HepG2 (cell line): ENCODE measurements around the gene CRTC2. TPM values are rescaled to one million over a fixed set of nuclear protein-coding genes. Genes with fewer than 3 reads are reported as not detected.

Experiments
- ATAC-seq: fragments of 200-7000 bp; cut with Tn5 transposase; 3 replicates; pipeline ENCODE4 v1.9.1; 2020; ENCODE audit warnings: mild to moderate bottlenecking, moderate library complexity
- BruUV-seq: library from RNA; stranded (reverse); fragments of 400-500 nt; replicated peaks from 2 replicates; lab custom pipeline; 2021; lab: Mats Ljungman, UMichigan
- CTCF ChIA-PET: fragments of 300-600 bp; formaldehyde crosslinking; extraction: SDS; loops from one replicate; lab custom pipeline; 2021; ENCODE audit warnings: low total read pairs, inconsistent platforms, low intra/inter-chr PET ratio; lab: Yijun Ruan, JAX
- POLR2A ChIA-PET: fragments of 350-600 bp; sonication (Branson Sonifier 250); formaldehyde crosslinking; loops from one replicate; lab custom pipeline; 2020; ENCODE audit warnings: antibody characterized with exemption, inconsistent platforms; lab: Yijun Ruan, JAX
- DNase-seq: peaks from one replicate; pipeline ENCODE4 v3.0.0-alpha.2; 2015; ENCODE audit warnings: low spot score
- FAIRE-seq: peaks from 3 replicates; lab custom pipeline; 2011; peaks lifted over from hg19 to GRCh38; lab: Jason Lieb, UNC
- H2AFZ ChIP-seq: one replicate; pipeline ENCODE4 v1.6.1; 2011; ENCODE audit warnings: low read length, inconsistent platforms
- H3K27ac ChIP-seq: fragments of 300-600 bp; 3 replicates; pipeline ENCODE4 v1.8.0; 2011; ENCODE audit warnings: mixed run types, mild to moderate bottlenecking, mixed read lengths, low read length, inconsistent platforms; ENCODE audit not compliant: insufficient read depth; ENCODE audit errors: extremely low read length
- H3K27me3 ChIP-seq, 2 experiments: fragments of 200-600 bp in 1 of 2; 2 replicates in 1 of 2; 3 replicates in 1 of 2; pipeline versions ENCODE4 v1.6.0 to v1.8.0; 2011; ENCODE audit warnings: low read length in 2 of 2, mild to moderate bottlenecking in 2 of 2, moderate library complexity in 2 of 2, inconsistent platforms in 1 of 2; ENCODE audit not compliant: insufficient read depth in 2 of 2, control insufficient read depth in 1 of 2
- H3K36me3 ChIP-seq, 2 experiments: fragments of 200-600 bp in 1 of 2; replicated peaks in 1 of 2; 2 replicates in 1 of 2; 3 replicates in 1 of 2; pipeline versions ENCODE4 v1.5.1 to v1.8.0; 2011; ENCODE audit warnings: low read length in 2 of 2, inconsistent platforms in 1 of 2; ENCODE audit not compliant: insufficient read depth in 2 of 2, control insufficient read depth in 1 of 2
- H3K4me1 ChIP-seq: 2 replicates; pipeline ENCODE4 v1.5.1; 2012; ENCODE audit warnings: low read length, inconsistent platforms; ENCODE audit not compliant: insufficient read depth
- H3K4me2 ChIP-seq: 2 replicates; pipeline ENCODE4 v1.6.0; 2011; ENCODE audit warnings: low read depth, low read length, inconsistent platforms
- H3K4me3 ChIP-seq, 3 experiments: fragments of 200-600 bp in 1 of 3; sonication (generic), shearing (Covaris generic) in 1 of 3; replicated peaks in 1 of 3; 2 replicates each; pipeline ENCODE4 v1.5.1; 2011 to 2016; ENCODE audit warnings: low read length in 3 of 3, inconsistent platforms in 2 of 3, low read depth in 2 of 3, mild to moderate bottlenecking in 2 of 3, control low read depth in 1 of 3, mixed read lengths in 1 of 3; ENCODE audit not compliant: insufficient read depth in 1 of 3
- H3K79me2 ChIP-seq: one replicate; pipeline ENCODE4 v1.6.1; 2011; ENCODE audit warnings: low read length, inconsistent platforms; ENCODE audit not compliant: insufficient read depth
- H3K9ac ChIP-seq: 2 replicates; pipeline ENCODE4 v1.6.0; 2011; ENCODE audit warnings: mild to moderate bottlenecking, low read depth, low read length, inconsistent platforms; ENCODE audit not compliant: insufficient read depth
- H3K9me3 ChIP-seq: 2 replicates; pipeline ENCODE4 v1.5.1; 2012; ENCODE audit warnings: mild to moderate bottlenecking, low read length
- H4K20me1 ChIP-seq: 2 replicates; pipeline ENCODE4 v1.6.0; 2011; ENCODE audit warnings: inconsistent platforms, mild to moderate bottlenecking, low read length, moderate library complexity; ENCODE audit not compliant: insufficient read depth
- AKAP8 ChIP-seq: sonication (generic); formaldehyde crosslinking; IDR thresholded peaks from 2 replicates; pipeline ENCODE4 v1.5.1; 2020; ENCODE audit warnings: mild to moderate bottlenecking, missing genetic modification reagents
- DNMT1 ChIP-seq: sonication (generic); formaldehyde crosslinking; IDR thresholded peaks from 2 replicates; pipeline ENCODE4 v1.5.1; 2020; ENCODE audit warnings: mild to moderate bottlenecking, missing genetic modification reagents
- MTA3 ChIP-seq: sonication (generic); formaldehyde crosslinking; IDR thresholded peaks from 2 replicates; pipeline ENCODE4 v1.4.0; 2020; ENCODE audit warnings: missing genetic modification reagents
- NFYC ChIP-seq: IDR thresholded peaks from 2 replicates; pipeline ENCODE4 v1.6.1; 2016; ENCODE audit warnings: missing genetic modification reagents, missing compliant biosample characterization
- ONECUT2 ChIP-seq: sonication (generic); formaldehyde crosslinking; IDR thresholded peaks from 2 replicates; pipeline ENCODE4 v1.4.0; 2020; ENCODE audit warnings: missing genetic modification reagents
- PRPF4 ChIP-seq: fragments of 200-400 bp; formaldehyde crosslinking; IDR thresholded peaks from 2 replicates; pipeline ENCODE4 v1.6.1; 2016; ENCODE audit warnings: low read length, low read depth; ENCODE audit not compliant: poor library complexity, severe bottlenecking
- RAD21 ChIP-seq: fragments of 450-650 bp; formaldehyde crosslinking; IDR thresholded peaks from 2 replicates; pipeline ENCODE4 v1.5.0; 2020; ENCODE audit warnings: mild to moderate bottlenecking
- RNF2 ChIP-seq: fragments of 450-650 bp; conservative IDR thresholded peaks from 2 replicates; pipeline ENCODE4 v1.6.1; 2016; ENCODE audit warnings: low read depth
- SIX4 ChIP-seq: sonication (generic); formaldehyde crosslinking; IDR thresholded peaks from 2 replicates; pipeline ENCODE4 v1.4.0; 2020; ENCODE audit warnings: missing genetic modification reagents
- SPEN ChIP-seq: sonication (generic); formaldehyde crosslinking; IDR thresholded peaks from 2 replicates; pipeline ENCODE4 v1.5.1; 2020; ENCODE audit warnings: low read depth, mild to moderate bottlenecking, missing genetic modification reagents
- SSRP1 ChIP-seq: IDR thresholded peaks from 2 replicates; pipeline ENCODE4 v1.6.1; 2016; ENCODE audit warnings: control low read depth
- STAG1 ChIP-seq: sonication (generic); formaldehyde crosslinking; IDR thresholded peaks from 2 replicates; pipeline ENCODE4 v1.4.0; 2020; ENCODE audit warnings: missing genetic modification reagents
- ZNF253 ChIP-seq: sonication (generic); formaldehyde crosslinking; IDR thresholded peaks from 2 replicates; pipeline ENCODE4 v1.8.0; 2022; ENCODE audit warnings: mild to moderate bottlenecking, missing genetic modification reagents, borderline replicate concordance
- ZNF687 ChIP-seq: sonication (generic); formaldehyde crosslinking; IDR thresholded peaks from 2 replicates; pipeline ENCODE4 v1.5.1; 2020; ENCODE audit warnings: mild to moderate bottlenecking, missing genetic modification reagents, moderate library complexity
- ZNF790 ChIP-seq: sonication (generic); formaldehyde crosslinking; IDR thresholded peaks from 2 replicates; pipeline ENCODE4 v1.8.0; 2022; ENCODE audit warnings: missing genetic modification reagents, mild to moderate bottlenecking, borderline replicate concordance
- ZNF839 ChIP-seq: sonication (generic); formaldehyde crosslinking; IDR thresholded peaks from 2 replicates; pipeline ENCODE4 v1.4.0; 2020; ENCODE audit warnings: missing genetic modification reagents, mild to moderate bottlenecking, borderline replicate concordance
- ZNF883 ChIP-seq: sonication (generic); formaldehyde crosslinking; IDR thresholded peaks from 2 replicates; pipeline ENCODE4 v1.5.1; 2020; ENCODE audit warnings: mild to moderate bottlenecking, missing genetic modification reagents; ENCODE audit errors: not compliant biosample characterization
- WGBS: methylation state at CpG from one replicate; pipeline ENCODE4 v1.1.6; 2017; ENCODE audit warnings: low lambda C conversion rate; 5-methylcytosine and 5-hydroxymethylcytosine counted together
- in situ Hi-C: cut with HindIII; loops from 2 replicates; pipeline ENCODE4 v1.10.0; 2017; ENCODE audit warnings: low pct_unique_long_range_greater_than_20kb; ENCODE audit not compliant: extremely low pct_ligation_motif_present
- intact Hi-C: fragments of 100-400 bp; cut with micrococcal nuclease; formaldehyde crosslinking; loops from one replicate; pipeline ENCODE4 v1.10.0; 2022; ENCODE audit not compliant: unreplicated experiment
- polyA plus RNA-seq, 8 experiments: library from polyadenylated mRNA; depleted of rRNA in 3 of 8; stranded (reverse) in 7 of 8; unstranded in 1 of 8; fragments of >200 nt; fragmentation: Illumina TruSeq in 4 of 8; extraction: Trizol in 4 of 8; gene quantifications; 2 replicates each; pipeline versions ENCODE4 v1.2.1 to v1.2.3, GENCODE V29; 2011 to 2016; ENCODE audit warnings: low read depth in 4 of 8, missing spikeins in 1 of 8, mixed read lengths in 1 of 8; ENCODE audit not compliant: insufficient read depth in 1 of 8
- total RNA-seq, 5 experiments: library from RNA; depleted of rRNA; stranded (reverse); fragments of >200 nt; fragmentation: Illumina TruSeq; extraction: Trizol; gene quantifications; 2 replicates each; pipeline ENCODE4 v1.2.3, GENCODE V29; 2016; ENCODE audit warnings: low read depth in 1 of 5
- TF ChIP-seq, protein P1 (sequence below): sonication (generic); formaldehyde crosslinking; IDR thresholded peaks from 2 replicates; pipeline ENCODE4 v1.8.0; 2022; ENCODE audit warnings: missing genetic modification reagents, mild to moderate bottlenecking, borderline replicate concordance

Gene CRTC2
- total and polyA plus RNA-seq, 2 of the 13 experiments (the other 11 are each of a cell fraction or from before 2014, with no cell fraction given) = 6.1 to 26.7 TPM

GRCh38 chr1:153916297-153916696 lies 42.1 kb downstream of the CRTC2 start:
- H3K36me3 ChIP-seq = peaks cover 0 to 3% of the 10 kb centered on the region in 2 experiments; a peak in 2 of 5 replicates
- no peaks in the 10 kb centered on the region for H3K27me3 ChIP-seq
- intact Hi-C loops (loop anchor here (10.0 kb wide), 1 partner anchor 91 kb away; no protein-coding TSS in a partner anchor), in situ Hi-C loops (no loop called here)
- no peak overlapping the region for H2AFZ ChIP-seq
- H3K4me3 ChIP-seq = no peak overlapping the region
- H3K4me2 ChIP-seq = no peak overlapping the region
- H3K9me3 ChIP-seq = no peaks in the 10 kb centered on the region
- no peak overlapping the region for H3K9ac ChIP-seq
- no peak for FAIRE-seq
- 99% methylated on average over 4 of the region's 4 CpGs for WGBS
- ATAC-seq = no peak
- H4K20me1 ChIP-seq = peaks cover 33% of the 10 kb centered on the region
- ChIA-PET CTCF (no interaction called here), POLR2A (no interaction called here)
- no peak for DNase-seq
- H3K79me2 ChIP-seq = peaks cover 75% of the 10 kb centered on the region
- BruUV-seq = no TSS peak
- no peak overlapping the region for H3K27ac ChIP-seq
- TF ChIP-seq AKAP8 (no peak), STAG1 (no peak), PRPF4 (no peak), ONECUT2 (CRISPR knock-in tag) (no peak), ZNF687 (no peak), ZNF790 (CRISPR knock-in tag) (no peak), RNF2 (no peak), SSRP1 (CRISPR knock-in tag) (no peak), SPEN (CRISPR knock-in tag) (no peak), ZNF839 (CRISPR knock-in tag) (no peak), MTA3 (CRISPR knock-in tag) (no peak), DNMT1 (CRISPR knock-in tag) (no peak), ZNF253 (CRISPR knock-in tag) (no peak), RAD21 (CRISPR knock-in tag) (no peak), ZNF883 (CRISPR knock-in tag) (no peak), SIX4 (no peak), NFYC (no peak)
- TF ChIP-seq, protein P1, sequence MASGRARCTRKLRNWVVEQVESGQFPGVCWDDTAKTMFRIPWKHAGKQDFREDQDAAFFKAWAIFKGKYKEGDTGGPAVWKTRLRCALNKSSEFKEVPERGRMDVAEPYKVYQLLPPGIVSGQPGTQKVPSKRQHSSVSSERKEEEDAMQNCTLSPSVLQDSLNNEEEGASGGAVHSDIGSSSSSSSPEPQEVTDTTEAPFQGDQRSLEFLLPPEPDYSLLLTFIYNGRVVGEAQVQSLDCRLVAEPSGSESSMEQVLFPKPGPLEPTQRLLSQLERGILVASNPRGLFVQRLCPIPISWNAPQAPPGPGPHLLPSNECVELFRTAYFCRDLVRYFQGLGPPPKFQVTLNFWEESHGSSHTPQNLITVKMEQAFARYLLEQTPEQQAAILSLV (CRISPR knock-in tag) = no peak
- peaks cover 49% of the 10 kb centered on the region for H3K4me1 ChIP-seq
